HG03469 (cell line): ENCODE measurements around the gene TRPM2.

Experiments used
- ATAC-seq: cut with Tn5 transposase; IDR thresholded peaks from one replicate; pipeline ENCODE4 v1.9.1; 2021; ENCODE audit warnings: mild to moderate bottlenecking, moderate library complexity, moderate number of reproducible peaks; ENCODE audit not compliant: unreplicated experiment

TRPM2 gene

DNA sequence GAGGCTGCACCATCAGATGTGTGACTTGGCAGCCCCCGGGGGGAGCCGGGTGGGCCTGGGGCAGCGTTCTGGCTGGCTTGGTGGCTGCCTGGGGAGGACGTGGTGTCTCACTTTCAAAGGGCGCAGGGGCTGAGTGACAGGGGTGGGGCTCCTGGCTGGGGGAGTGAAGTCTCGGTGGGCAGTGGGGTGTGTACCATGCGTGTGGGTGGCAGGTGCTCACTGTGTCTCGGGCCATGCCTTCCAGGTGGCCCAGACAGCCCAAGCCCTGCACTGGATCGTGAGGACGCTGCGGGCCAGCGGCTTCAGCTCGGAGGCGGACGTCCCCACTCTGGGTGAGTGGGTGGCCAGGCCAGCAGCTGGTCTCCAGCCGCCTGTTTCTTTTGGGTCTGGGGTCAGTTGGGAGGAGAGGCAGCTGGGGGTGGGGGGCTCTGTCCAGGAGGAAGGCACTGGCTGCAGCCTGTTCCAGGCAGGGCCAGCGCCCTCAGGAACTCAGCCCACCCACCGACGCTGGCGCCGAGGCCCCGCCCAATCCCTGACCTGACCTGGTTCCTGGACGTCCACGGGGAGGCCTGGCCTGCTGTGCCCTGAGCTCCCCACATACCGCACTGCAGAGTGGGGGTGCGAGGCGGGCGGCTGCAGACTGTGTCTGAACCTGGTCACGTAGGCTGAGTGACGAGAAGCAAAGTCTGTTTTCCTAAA lies 71.3 kb downstream of the TRPM2 start:
- no peak for ATAC-seq

GRCh38 chr21:44425307-44425894 lies 72.0 kb downstream of the TRPM2 start:
- no peak for ATAC-seq

- ATAC-seq = no peak
Measured at GRCh38 chr21:44425895-44426662, 72.7 kb downstream of the TRPM2 start.

DNA sequence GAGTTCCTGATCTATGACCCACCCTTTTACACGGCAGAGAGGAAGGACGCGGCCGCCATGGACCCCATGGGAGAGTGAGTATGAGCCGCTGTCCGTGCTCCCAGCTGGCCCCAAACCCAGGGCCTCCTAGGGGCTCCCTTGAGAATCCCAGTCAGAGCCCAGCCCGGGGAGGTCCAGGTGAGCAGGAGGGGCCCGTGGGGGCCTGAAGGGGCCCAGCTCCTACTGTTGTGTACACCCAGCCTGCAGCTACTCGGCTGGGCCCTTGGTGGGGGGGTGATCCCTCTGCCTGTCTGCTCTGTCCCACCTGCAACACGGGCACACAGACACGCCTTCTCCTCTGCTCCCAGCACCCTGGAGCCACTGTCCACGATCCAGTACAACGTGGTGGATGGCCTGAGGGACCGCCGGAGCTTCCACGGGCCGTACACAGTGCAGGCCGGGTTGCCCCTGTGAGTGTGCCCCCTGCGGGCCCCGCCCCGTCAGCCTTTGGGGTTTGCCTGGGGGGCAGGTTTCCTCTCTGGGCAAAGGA lies 73.3 kb downstream of the TRPM2 start:
- ATAC-seq = no peak

DNA sequence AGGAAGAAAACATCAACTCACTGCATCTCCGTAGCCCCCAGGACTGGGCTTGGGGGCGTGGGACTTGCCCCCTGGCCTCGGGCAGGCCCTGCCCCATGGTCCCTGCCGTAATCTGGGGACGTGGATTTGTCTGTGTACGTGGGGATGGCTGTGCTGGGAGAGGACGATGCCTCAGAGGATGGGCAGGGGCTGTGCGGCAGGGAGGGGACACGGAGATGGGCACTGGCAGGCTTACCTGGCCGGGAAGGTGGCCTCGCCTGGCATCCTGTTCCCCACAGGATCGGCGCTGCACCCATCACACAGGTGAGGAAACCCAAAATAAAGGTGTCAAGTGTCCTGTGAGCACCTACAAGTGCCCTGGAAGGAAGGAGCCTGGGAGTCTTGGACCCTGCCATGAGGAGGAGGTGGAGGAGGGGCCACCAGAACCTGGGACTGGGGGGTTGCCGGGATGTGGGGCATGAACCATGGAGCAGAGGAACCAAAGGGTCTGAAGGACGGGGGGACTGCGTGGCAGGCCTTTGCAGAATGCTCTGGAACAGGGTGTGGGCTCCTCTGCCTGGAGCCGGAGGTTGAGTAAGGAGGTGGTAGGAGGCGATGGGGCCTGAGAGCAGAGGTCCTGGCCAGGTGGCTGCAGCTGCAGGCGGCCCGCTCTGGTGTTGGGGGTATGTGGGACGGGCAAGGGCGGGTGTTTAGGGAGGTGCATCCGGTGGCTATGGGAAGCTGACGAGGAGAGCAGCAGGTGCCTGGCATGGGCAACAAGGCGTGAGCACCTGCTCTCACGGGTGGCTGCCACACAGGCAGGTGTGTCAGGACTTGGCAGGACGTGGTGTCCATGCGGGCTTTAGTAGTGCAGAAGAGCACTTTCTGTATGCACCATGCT lies 74.1 kb downstream of the TRPM2 start:
- ATAC-seq = no peak

DNA sequence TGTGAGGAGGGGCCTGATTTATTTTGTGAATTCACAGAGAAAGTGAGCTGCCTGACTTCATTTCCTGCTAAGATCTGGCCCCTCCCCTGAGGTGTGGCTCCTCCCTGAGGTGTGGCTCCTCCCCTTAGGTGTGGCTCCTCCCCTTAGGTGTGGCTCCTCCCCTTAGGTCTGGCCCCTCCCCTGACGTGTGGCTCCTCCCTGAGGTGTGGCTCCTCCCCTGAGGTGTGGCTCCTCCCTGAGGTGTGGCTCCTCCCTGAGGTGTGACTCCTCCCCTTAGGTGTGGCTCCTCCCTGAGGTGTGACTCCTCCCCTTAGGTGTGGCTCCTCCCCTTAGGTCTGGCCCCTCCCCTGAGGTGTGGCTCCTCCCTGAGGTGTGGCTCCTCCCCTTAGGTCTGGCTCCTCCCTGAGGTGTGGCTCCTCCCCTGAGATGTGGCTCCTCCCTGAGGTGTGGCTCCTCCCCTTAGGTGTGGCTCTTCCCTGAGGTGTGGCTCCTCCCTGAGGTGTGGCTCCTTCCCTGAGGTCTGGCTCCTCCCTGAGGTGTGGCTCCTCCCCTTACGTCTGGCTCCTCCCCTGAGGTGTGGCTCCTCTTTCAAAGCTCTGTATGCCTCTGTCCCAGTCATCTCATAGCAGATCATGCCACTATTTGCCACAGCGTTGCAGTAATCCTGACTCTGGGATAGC lies 75.0 kb downstream of the TRPM2 start:
- ATAC-seq = no peak

DNA sequence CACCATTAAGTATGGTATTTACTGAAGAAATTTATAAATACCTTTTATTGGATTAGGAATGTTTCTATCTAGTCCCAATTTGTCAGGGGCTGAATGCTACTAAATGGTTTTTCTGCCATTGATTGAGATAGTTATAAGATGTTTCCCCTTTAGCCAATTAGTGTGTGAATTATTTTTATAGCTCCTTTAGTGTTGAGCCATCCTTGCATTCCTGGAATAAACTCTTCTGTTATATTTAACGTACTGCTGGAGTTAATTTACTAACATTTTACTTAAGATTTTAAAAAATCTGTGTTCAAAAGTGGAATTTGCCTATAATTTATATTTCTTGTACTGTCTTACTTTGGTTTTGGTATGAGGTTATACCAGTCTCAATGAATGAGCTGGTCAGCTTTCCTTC lies 76.5 kb downstream of the TRPM2 start:
- ATAC-seq = no peak

DNA sequence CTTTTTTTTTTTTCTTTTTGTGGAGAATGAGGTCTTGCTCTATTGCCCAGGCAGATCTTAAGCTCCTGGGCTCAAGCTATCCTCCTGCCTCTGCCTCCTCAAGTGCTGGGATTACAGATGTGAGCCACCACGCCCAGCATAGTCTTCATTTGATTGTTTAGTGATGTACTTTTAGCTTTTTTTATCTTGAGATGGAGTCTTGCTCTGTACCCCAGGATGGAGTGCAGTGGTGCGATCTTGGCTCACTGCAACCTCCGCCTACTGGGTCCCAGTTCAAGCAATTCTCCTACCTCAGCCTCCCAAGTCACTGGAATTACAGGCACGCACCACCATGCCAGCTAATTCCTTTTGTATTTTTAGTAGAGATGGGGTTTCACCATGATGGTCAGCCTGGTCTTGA lies 77.9 kb downstream of the TRPM2 start:
- ATAC-seq = no peak

DNA sequence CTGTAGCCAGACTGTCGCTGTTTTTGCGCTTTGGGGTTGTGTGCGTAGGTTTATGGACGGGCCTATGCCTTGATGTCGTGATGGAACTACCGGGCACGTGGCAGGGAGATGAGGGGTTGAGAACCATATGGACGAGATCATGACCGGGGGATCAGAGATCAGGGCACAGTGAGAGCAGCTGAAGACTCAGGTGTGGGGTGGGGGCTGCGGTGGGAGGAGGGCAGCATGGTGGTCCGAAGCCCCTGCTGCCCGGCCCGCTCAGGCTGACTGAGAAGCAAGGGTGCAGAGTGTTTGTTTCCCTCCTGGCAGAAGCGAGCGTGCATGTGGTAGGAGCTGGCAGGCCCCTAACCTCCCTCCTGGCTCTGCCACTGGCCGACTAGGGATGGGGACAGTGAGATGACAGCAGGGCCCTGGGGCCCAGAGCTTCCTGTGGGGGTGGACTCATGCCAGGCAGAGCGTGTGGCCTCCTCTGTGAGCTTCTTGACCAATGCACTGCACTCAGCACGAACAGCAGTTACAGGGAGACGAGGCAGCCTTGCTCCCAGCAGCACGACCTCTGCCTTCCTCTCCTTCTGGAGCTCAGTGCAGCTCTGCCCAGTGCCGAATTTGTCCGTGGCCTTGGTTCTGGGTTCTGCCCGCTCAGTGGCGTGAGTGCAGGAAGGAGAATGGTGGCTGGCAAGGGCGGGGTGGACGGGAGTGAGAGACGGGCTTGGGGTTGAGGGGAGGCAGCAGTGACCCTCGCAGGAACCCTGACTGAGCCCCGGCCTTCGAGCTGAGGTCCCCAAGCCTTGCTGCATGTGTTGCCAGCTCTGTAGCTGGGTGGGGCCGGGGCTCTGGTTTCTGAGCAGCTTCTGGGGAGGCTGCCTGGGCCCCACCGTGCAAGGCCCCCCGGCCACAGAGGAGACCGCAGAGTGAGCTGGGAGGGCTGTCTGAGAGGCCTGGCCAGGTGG lies 79.7 kb downstream of the TRPM2 start:
- ATAC-seq = no peak

GRCh38 chr21:44433791-44434567 lies 80.6 kb downstream of the TRPM2 start:
- ATAC-seq = no peak

DNA sequence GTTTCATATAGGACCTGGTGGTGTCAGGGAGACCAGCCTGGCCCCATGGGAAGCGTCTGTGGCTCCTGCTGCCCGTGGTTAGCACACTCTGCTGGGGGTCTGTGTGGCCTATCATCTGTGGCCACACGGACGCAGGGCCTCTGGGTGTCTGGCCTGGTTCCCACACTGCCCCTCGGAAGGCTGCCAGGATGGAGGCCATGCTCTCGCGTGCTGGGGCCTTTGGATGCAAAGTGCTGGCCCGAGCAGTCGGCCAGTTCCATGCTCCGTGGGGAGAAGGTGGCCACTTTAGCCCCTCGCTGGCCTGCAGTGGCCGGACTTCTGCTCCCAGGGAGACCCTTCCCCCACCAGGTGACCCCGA lies 81.1 kb downstream of the TRPM2 start:
- ATAC-seq = no peak

- ATAC-seq = no peak
Measured at GRCh38 chr21:44434936-44435635, 81.7 kb downstream of the TRPM2 start.

- ATAC-seq = no peak
Measured at GRCh38 chr21:44436111-44436611, 82.7 kb downstream of the TRPM2 start.

- ATAC-seq = no peak
Measured at GRCh38 chr21:44436958-44437357, 83.5 kb downstream of the TRPM2 start.

- no peak for ATAC-seq
Measured at GRCh38 chr21:44437371-44437695, 83.9 kb downstream of the TRPM2 start.

- no peak for ATAC-seq
Measured at GRCh38 chr21:44437696-44438431, 84.4 kb downstream of the TRPM2 start.

GRCh38 chr21:44438531-44439210 lies 85.2 kb downstream of the TRPM2 start:
- ATAC-seq = no peak
